GM12891 (cell line): ENCODE measurements around the gene ABCA13.

ENCODE experiments used
- PAX5 ChIP-seq: IDR thresholded peaks from 2 replicates; pipeline ENCODE4 v1.6.1; 2011; ENCODE audit warnings: low read length, moderate library complexity, mild to moderate bottlenecking; ENCODE audit not compliant: insufficient read depth, severe bottlenecking
- POLR2A ChIP-seq: IDR thresholded peaks from 2 replicates; pipeline ENCODE4 v1.6.1; 2011; ENCODE audit warnings: low read depth, low read length, control low read depth
- POLR2AphosphoS5 ChIP-seq: IDR thresholded peaks from 2 replicates; pipeline ENCODE4 v1.6.1; 2011; ENCODE audit warnings: low read depth, low read length, control low read depth
- POU2F2 ChIP-seq: IDR thresholded peaks from 2 replicates; pipeline ENCODE4 v1.6.1; 2011; ENCODE audit warnings: low read depth, mild to moderate bottlenecking, control low read depth, low read length, moderate library complexity
- SPI1 ChIP-seq: IDR thresholded peaks from 2 replicates; pipeline ENCODE4 v1.6.1; 2011; ENCODE audit warnings: low read depth, low read length, control low read depth
- TAF1 ChIP-seq: IDR thresholded peaks from 2 replicates; pipeline ENCODE4 v1.6.1; 2011; ENCODE audit warnings: low read depth, low read length, control low read depth

GRCh38 chr7:48301201-48301600 is 129.9 kb downstream of the ABCA13 start:
- TF ChIP-seq POLR2A = no peak
- no peak for TF ChIP-seq TAF1
- TF ChIP-seq POLR2AphosphoS5 = no peak
- no peak for TF ChIP-seq PAX5
- TF ChIP-seq SPI1 = no peak
- TF ChIP-seq POU2F2 = no peak
